ENCODE data around the gene GIMD1.

- TF ChIP-seq POLR2AphosphoS5 (IDR thresholded peaks at IDR 0.05): no peak
- TF ChIP-seq POLR2A (IDR thresholded peaks at IDR 0.05): no peak
Measured at GRCh38 chr4:106312377-106312776, 56.2 kb downstream of the GIMD1 start.

Data from suprapubic skin (tissue), 4 donors.